Activated naive CD8-positive, alpha-beta T cell (primary cell): ENCODE data around the gene CLEC16A.
A peak's percentile ranks its signal among the peaks of the same experiment; 100 is the strongest.

ENCODE experiments used
- H3K27ac Mint-ChIP-seq: one replicate; pipeline ENCODE4 v1.8.0; 2021; ENCODE audit warnings: mixed read lengths
- H3K27me3 Mint-ChIP-seq: one replicate; pipeline ENCODE4 v1.8.0; 2021; ENCODE audit warnings: mixed read lengths
- H3K36me3 Mint-ChIP-seq: one replicate; pipeline ENCODE4 v1.8.0; 2021; ENCODE audit warnings: mixed read lengths
- H3K4me1 Mint-ChIP-seq: one replicate; pipeline ENCODE4 v1.8.0; 2021; ENCODE audit warnings: low read depth, mixed read lengths
- H3K4me3 Mint-ChIP-seq: one replicate; pipeline ENCODE4 v1.8.0; 2021; ENCODE audit warnings: mild to moderate bottlenecking, mixed read lengths
- H3K9me3 Mint-ChIP-seq: one replicate; pipeline ENCODE4 v1.8.0; 2021; ENCODE audit warnings: low read depth, mixed read lengths

The CLEC16A gene

DNA sequence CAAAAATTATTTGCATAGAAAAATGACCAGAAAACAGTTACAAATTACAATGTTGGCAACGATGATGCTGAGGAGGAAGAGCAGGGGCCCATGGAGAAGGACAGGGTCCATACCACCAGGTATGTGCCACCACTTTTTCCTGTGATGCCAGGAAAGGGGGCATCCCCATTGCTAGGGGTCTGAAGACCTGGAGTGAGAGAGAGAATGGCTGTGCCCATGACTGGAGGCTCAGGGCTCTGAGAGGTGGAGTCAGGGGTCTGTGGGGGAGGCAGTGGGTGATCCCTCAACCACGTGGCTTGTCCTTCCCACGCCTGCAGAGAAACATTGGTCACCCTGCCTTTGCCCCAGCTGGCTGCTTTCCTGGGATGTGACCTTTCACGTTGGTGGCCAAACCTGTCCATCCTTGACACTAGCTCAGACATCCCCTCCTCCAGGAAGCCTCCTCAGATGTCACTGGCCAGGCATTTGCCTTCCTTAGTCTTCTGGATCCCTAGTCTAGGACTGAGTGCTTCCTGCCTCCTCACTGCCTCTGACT is 260.2 kb downstream of the CLEC16A start:
- Mint-ChIP-seq H3K27ac (no peak overlapping the region), H3K4me1 (peaks cover 16% of the 10 kb centered on the region), H3K4me3 (no peak overlapping the region), H3K36me3 (no peaks in the 10 kb centered on the region), H3K9me3 (no peaks in the 10 kb centered on the region), H3K27me3 (no peaks in the 10 kb centered on the region)

- Mint-ChIP-seq H3K36me3 (no peaks in the 10 kb centered on the region), H3K4me3 (no peak overlapping the region), H3K27ac (peak overlapping the region; percentile 34), H3K27me3 (no peaks in the 10 kb centered on the region), H3K4me1 (peaks cover 16% of the 10 kb centered on the region), H3K9me3 (no peaks in the 10 kb centered on the region)
Measured at GRCh38 chr16:11205065-11205699, 260.8 kb downstream of the CLEC16A start.

DNA sequence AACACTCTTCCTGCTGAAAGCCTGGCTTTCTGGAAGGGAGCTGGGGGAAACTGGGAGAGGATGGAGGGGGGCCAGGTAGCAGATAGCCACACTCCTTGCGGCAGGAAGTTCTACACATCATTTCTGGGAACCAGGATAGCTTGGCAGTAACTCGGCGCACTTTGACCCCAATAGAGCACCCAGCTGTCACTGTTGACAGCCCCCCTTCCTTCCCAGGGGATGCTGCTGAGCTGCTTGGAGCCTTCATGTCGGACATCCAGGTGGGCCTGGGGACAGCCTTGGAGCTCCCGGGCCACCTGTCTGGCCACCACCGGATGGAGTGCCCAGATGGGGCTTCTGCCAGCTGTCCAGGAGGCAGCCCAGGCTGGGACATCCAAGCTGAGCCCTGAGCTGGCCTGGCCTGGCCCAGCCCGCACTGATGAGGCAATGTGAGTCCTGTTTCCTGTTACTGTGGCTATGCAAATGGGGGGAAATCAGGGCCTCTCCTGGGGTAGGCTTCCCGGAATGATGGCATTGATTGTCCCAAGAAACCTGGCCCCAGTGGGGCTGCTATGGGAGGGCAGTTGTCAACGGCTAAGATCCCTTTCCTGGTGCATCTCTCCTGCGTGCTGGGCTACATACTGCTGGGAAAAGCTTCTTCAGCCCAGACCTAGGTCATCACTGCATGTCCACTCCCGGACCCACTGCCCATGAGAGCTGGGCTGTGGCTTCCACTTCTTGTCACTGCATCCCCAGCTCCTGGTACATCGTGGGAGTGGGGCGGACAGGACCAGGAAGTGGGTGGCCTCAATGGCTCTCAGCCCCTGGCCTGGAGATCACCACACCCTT is 261.6 kb downstream of the CLEC16A start:
- Mint-ChIP-seq H3K9me3 (no peaks in the 10 kb centered on the region), H3K4me3 (no peak overlapping the region), H3K4me1 (peaks cover 16% of the 10 kb centered on the region), H3K36me3 (no peaks in the 10 kb centered on the region), H3K27me3 (no peaks in the 10 kb centered on the region), H3K27ac (no peak overlapping the region)

DNA sequence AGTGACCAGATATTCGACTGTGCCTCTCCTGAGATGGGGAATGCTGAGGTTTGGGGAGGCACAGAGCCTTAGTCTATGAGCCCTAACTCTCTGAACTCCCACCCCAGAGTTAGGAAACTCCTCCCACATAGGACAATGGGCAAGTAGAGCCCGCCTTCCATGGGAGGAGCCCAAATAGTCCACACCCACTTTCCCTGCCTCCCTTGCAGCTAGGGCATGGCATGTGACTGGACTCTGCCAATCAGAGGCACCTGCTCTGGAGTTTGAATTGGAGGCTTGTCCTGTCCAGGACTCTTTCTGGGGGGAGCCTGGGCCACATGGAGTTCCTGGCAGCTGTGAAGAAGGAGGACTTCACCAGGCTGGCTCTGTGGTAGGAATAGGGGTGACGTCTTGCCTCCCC is 263.3 kb downstream of the CLEC16A start:
- peaks cover 19% of the 10 kb centered on the region for H3K4me1 Mint-ChIP-seq
- H3K4me3 Mint-ChIP-seq = no peak overlapping the region

GRCh38 chr16:11208916-11209665 is 264.7 kb downstream of the CLEC16A start:
- no peaks in the 10 kb centered on the region for H3K9me3 Mint-ChIP-seq
- no peak overlapping the region for H3K27ac Mint-ChIP-seq
- no peaks in the 10 kb centered on the region for H3K36me3 Mint-ChIP-seq
- H3K4me1 Mint-ChIP-seq = peaks cover 19% of the 10 kb centered on the region
- no peak overlapping the region for H3K4me3 Mint-ChIP-seq
- no peaks in the 10 kb centered on the region for H3K27me3 Mint-ChIP-seq

More for the DNA sequence above, 263.3 kb downstream of the CLEC16A start:
- Mint-ChIP-seq H3K9me3 (no peaks in the 10 kb centered on the region), H3K36me3 (no peaks in the 10 kb centered on the region), H3K27ac (no peak overlapping the region), H3K27me3 (no peaks in the 10 kb centered on the region)

GRCh38 chr16:11210260-11210659 is 265.9 kb downstream of the CLEC16A start:
- Mint-ChIP-seq H3K27ac (no peak overlapping the region), H3K9me3 (no peaks in the 10 kb centered on the region), H3K36me3 (no peaks in the 10 kb centered on the region), H3K4me3 (no peak overlapping the region), H3K4me1 (peaks cover 19% of the 10 kb centered on the region), H3K27me3 (no peaks in the 10 kb centered on the region)

DNA sequence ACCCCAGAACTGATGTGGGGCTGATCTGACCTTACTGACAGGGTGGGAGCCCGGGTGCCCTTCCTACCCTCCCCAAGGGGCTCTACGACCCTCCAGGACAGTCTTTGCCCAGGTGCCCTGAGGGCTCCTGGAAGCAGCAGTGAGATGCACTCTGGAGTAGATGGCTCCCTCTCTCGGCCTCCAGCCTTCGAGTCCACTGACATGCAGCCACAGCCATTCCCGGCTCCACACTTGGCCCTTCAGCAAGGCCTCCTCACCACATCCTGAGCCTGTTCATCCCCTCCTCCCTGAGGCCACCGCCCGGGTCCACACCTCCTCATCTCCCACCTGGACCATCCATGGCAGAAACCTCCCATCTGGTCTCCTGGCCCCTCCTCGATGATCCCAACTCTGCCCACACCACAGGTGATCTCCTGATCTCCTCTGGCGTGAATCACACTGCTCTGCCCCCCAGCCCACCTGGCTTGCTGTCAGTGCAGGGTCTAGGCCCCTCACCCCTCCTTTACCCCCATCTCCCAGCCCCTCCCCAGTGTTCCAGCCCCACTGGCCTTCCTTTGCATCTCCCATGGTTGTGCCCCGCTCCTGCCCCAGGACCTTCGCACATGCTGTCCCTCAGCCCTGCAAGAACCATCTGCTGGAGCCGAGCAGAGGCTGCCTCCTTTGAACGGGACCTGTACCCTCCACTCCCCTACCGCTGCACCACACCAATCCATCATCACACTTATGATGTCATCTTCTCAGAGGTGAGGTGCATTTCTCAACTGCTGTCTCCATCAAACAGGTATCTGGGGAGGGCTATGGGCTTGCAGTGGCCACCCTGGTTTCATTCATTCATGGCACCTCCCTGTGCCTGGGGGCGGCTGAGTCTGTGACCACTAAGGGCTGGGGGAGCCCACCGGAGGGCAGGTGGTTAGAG is 267.0 kb downstream of the CLEC16A start:
- peaks cover 16% of the 10 kb centered on the region for H3K4me1 Mint-ChIP-seq
- H3K4me3 Mint-ChIP-seq = no peak overlapping the region
- H3K9me3 Mint-ChIP-seq = peaks cover 3% of the 10 kb centered on the region
- no peak overlapping the region for H3K27ac Mint-ChIP-seq
- H3K36me3 Mint-ChIP-seq = peaks cover 6% of the 10 kb centered on the region
- H3K27me3 Mint-ChIP-seq = no peaks in the 10 kb centered on the region

DNA sequence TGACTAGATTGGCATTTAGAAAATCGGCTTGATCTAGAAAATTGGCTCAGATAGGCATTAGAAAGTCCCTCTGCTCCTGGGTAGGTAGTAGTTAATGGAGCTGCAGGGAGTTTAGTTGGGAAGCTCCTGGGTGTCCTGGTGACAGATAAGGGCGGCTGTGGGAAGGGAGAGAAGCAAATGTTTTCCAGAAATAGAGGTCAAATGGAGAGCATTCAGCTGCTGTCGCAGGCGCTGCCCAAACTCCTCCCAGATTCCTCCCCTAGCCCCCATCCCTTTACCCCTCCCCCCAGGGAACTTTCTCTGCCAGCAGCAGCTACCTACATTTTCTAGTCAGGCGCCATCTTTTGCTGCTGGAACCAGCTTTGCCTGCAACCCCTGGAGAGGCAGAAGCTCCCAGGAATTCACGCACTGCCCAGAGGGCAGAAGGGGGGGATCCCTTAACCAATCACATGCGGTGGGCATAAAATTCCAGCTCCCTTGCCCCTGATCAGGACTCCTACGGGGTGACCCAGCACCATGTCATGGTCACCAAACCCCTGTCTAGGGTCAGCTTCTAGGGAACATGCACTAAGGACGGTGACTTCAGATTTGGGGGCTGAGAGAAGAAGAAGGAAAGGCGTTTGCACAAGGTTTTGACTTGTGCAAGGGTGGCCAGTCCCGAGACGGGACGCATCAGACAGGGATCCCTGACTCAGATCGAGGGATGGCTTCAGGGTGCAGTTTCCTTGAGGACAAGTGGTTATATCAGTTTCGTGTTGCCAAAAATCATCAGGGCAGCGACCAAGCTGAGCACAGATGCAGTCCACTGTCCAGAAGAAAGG is 267.8 kb downstream of the CLEC16A start:
- peaks cover 3% of the 10 kb centered on the region for H3K9me3 Mint-ChIP-seq
- peaks cover 7% of the 10 kb centered on the region for H3K36me3 Mint-ChIP-seq
- no peaks in the 10 kb centered on the region for H3K27me3 Mint-ChIP-seq
- H3K4me1 Mint-ChIP-seq = peaks cover 7% of the 10 kb centered on the region
- no peak overlapping the region for H3K27ac Mint-ChIP-seq
- H3K4me3 Mint-ChIP-seq = no peak overlapping the region

DNA sequence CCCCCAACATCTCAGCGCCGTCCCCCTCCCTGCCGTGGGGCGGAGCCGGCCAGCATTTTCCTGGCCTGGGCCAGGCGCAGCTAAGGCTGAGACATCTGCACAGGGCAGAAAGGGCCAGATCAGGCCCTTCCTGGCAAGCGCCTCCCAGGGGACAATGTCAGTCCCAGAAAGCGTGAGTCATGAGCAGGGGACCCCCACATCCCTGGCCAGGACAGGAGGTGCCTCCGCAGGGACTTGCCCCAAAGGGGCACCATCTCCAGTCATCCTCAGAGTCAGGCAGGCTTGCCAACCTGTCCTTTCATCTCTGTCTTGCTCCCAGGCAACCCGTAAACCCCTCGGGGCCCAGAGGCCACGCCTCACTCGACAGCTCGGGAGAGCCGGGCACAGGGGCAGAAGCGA is 268.4 kb downstream of the CLEC16A start:
- H3K9me3 Mint-ChIP-seq = peaks cover 3% of the 10 kb centered on the region
- peaks cover 9% of the 10 kb centered on the region for H3K36me3 Mint-ChIP-seq
- H3K27ac Mint-ChIP-seq = no peak overlapping the region
- H3K4me1 Mint-ChIP-seq = peaks cover 6% of the 10 kb centered on the region
- H3K4me3 Mint-ChIP-seq = no peak overlapping the region
- H3K27me3 Mint-ChIP-seq = no peaks in the 10 kb centered on the region

- Mint-ChIP-seq H3K9me3 (peaks cover 3% of the 10 kb centered on the region), H3K4me1 (peaks cover 6% of the 10 kb centered on the region), H3K36me3 (peaks cover 9% of the 10 kb centered on the region), H3K4me3 (no peak overlapping the region), H3K27me3 (no peaks in the 10 kb centered on the region), H3K27ac (no peak overlapping the region)
Measured at GRCh38 chr16:11213373-11213772, 269.0 kb downstream of the CLEC16A start.

DNA sequence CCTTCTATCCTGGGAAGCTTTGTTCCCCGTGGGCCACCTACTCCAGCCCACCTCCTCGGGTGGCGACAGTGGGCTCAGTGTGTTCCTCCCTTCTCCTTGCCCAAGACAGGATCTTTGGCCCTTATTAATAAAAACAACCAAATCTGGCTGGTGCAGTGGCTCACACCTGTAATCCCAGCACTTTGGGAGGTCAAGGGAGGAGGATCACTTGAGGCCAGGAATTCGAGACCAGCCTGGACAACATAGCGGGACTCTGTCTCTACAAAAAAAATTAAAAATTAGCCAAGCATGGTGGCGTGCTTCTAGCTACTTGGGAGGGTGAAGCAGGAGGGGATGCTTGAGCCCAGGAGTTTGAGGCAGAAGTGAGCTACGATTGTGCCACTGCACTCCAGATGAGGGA is 269.4 kb downstream of the CLEC16A start:
- Mint-ChIP-seq H3K27me3 (no peaks in the 10 kb centered on the region), H3K4me1 (peaks cover 8% of the 10 kb centered on the region), H3K9me3 (peaks cover 6% of the 10 kb centered on the region), H3K27ac (no peak overlapping the region), H3K36me3 (peaks cover 9% of the 10 kb centered on the region), H3K4me3 (no peak overlapping the region)

GRCh38 chr16:11215935-11216556 is 271.7 kb downstream of the CLEC16A start:
- Mint-ChIP-seq H3K27ac (no peak overlapping the region), H3K27me3 (no peaks in the 10 kb centered on the region), H3K4me1 (peaks cover 8% of the 10 kb centered on the region), H3K36me3 (peaks cover 9% of the 10 kb centered on the region), H3K4me3 (no peak overlapping the region), H3K9me3 (peaks cover 6% of the 10 kb centered on the region)
